GM19023 (cell line): Measurements from ENCODE around the gene MATN1.
"Not testable (repeated sequence)": the region's sequence is repeated elsewhere in the genome, so short reads cannot be mapped to it uniquely, and the experiment has no call there.

ENCODE experiments used
- ATAC-seq: cut with Tn5 transposase; IDR thresholded peaks from one replicate; pipeline ENCODE4 v1.9.1; 2021; ENCODE audit warnings: mild to moderate bottlenecking, moderate library complexity; ENCODE audit not compliant: unreplicated experiment

MATN1 gene

GRCh38 chr1:30723331-30723755 is at the start of gene MATN1:
Gene MATN1, minus strand, starts transcription at chr1:30723585. Its CDS starts 34 bp downstream, at chr1:30723551.
- ATAC-seq = no peak

- ATAC-seq = no peak
These were observed 47.6 kb upstream of the MATN1 start for GRCh38 chr1:30771005-30771404.

GRCh38 chr1:30770150-30770549 is 46.8 kb upstream of the MATN1 start:
- no peak for ATAC-seq

GRCh38 chr1:30768830-30769718 is 45.7 kb upstream of the MATN1 start:
- no peak for ATAC-seq

GRCh38 chr1:30768159-30768829 is 44.9 kb upstream of the MATN1 start:
- ATAC-seq = no peak

- not testable (repeated sequence) for ATAC-seq
These were observed 43.6 kb upstream of the MATN1 start for GRCh38 chr1:30766948-30767347.

- no peak for ATAC-seq
These were observed 42.4 kb upstream of the MATN1 start for GRCh38 chr1:30765556-30766434.

- ATAC-seq = peak; percentile 43
These were observed 41.7 kb upstream of the MATN1 start for GRCh38 chr1:30764939-30765555.

- no peak for ATAC-seq
These were observed 41.0 kb upstream of the MATN1 start for GRCh38 chr1:30764396-30764795.

- ATAC-seq = no peak
These were observed 40.4 kb upstream of the MATN1 start for GRCh38 chr1:30763651-30764248.

GRCh38 chr1:30762930-30763650 is 39.7 kb upstream of the MATN1 start:
- ATAC-seq = no peak

- ATAC-seq = no peak
These were observed 39.0 kb upstream of the MATN1 start for GRCh38 chr1:30762152-30762929.

GRCh38 chr1:30761381-30762151 is 38.2 kb upstream of the MATN1 start:
- ATAC-seq = no peak

- no peak for ATAC-seq
These were observed 37.4 kb upstream of the MATN1 start for GRCh38 chr1:30760596-30761324.

GRCh38 chr1:30759718-30760281 is 36.4 kb upstream of the MATN1 start:
- ATAC-seq = no peak

- no peak for ATAC-seq
These were observed 35.5 kb upstream of the MATN1 start for GRCh38 chr1:30758785-30759380.
